HG02678 (cell line): ENCODE results near the gene NKAIN1.
"Not testable (repeated sequence)": the region's sequence is repeated elsewhere in the genome, so short reads cannot be mapped to it uniquely, and the experiment has no call there.

ENCODE experiments used
- ATAC-seq: cut with Tn5 transposase; IDR thresholded peaks from one replicate; pipeline ENCODE4 v1.9.1; 2021; ENCODE audit warnings: mild to moderate bottlenecking, moderate library complexity; ENCODE audit not compliant: unreplicated experiment

The NKAIN1 gene

DNA sequence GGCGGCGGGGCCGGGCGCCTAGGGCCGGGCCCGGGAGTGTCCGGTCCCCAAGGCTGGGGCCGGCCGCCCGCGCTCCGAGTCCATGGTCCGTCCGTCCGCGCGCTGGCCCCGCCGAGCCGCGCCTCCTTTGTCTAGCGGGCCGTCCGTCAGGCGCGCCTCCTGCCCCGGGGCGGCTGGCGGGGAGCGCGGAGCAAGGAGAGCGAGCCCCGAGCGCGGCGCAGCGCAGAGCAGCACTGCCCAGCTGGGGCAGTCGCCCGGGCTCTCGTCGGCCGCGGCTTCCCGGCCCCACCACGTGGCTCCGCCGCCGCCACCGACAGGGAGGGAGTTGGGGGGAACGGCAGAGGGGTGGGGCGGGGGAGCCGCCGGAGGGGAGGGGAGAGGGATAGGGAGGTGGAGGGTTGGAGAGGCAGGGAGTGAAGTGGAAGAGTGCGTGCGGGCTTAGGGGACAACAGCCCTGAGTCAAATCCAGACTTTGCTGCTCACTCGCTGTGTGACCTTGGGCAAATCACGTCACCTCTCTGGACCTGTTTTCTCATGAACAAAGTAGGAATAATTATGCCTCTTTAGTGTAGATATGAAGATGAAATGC lies at the start of gene NKAIN1:
NKAIN1 (minus strand) TSS at position 235 of the 589 bp plus-strand sequence. CDS start 340 bp downstream, outside the sequence.
- no peak for ATAC-seq

DNA sequence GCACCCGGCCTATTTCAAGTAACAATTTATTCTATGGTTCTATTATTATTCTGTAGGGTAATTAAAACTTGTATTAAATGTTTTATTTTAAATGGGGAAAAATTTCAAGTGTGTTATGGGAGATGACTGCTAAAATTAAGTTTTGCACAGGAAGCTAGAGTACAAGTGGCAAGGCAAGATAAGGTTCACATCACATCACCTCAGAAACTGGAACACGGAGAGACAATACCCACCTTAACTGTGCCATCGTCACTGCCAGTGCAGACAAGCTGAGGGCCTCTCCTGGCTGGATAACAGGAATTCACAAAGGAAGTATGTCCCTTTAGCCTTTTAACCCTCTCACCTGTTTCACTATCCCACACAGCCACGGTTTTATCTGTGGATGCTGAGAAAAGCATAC lies 49.3 kb upstream of the NKAIN1 start:
- no peak for ATAC-seq

DNA sequence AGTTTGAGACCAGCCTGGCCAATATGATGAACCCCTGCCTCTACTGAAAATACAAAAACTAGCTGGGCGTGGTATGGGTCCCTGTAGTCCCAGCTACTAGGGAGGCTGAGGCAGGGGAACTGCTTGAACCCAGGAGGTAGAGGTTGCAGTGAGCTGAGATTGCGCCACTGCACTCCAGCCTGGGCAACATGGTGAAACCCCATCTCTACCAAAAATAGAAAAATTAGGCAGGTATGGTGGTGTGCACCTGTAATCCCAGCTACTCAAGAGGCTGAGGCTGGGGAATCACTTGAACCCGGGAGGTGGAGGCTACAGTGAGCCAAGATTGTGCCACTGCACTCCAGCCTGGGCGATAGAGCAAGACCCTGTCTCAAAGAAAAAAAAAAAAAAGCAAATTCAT lies 48.1 kb upstream of the NKAIN1 start:
- not testable (repeated sequence) for ATAC-seq

DNA sequence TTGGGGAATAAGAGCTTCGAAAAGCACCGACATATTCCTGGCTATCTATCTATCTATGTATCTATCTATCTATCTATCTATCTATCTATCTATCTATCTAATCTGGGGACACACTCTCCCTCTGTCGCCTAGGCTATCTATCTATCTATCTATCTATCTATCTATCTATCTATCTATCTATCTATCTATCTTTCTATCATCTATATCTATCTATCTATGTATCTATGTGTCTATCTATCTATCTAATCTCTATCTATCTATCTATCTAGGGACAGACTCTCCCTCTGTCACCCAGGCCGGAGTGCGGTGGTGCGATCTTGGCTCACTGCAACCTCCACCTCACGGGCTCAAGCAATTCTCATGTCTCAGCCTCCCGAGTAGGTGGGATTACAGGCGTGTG lies 42.7 kb upstream of the NKAIN1 start:
- not testable (repeated sequence) for ATAC-seq

DNA sequence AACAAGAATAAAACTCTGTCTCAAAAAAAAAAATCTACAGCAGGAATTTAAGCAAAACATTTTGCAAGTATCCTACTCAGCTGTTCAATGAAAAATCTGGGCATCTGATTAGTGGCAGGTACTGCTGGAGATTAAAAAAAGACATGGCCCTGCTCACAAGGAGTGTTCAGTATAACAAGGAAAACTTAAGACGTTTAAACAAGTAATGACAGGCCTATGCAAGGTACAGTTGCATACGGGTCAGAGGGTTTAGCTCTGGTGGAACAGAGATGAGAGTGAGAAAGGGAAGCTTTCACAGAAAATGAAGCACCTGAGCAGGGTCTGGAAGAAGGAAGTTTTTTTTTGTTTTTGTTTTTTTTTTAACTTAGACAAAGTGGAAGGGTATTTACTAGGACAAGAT lies 33.9 kb upstream of the NKAIN1 start:
- ATAC-seq: no peak

- ATAC-seq: no peak
These were observed 32.7 kb upstream of the NKAIN1 start for GRCh38 chr1:31272369-31272768.

- ATAC-seq: no peak
These were observed 26.9 kb upstream of the NKAIN1 start for GRCh38 chr1:31266547-31266946.

DNA sequence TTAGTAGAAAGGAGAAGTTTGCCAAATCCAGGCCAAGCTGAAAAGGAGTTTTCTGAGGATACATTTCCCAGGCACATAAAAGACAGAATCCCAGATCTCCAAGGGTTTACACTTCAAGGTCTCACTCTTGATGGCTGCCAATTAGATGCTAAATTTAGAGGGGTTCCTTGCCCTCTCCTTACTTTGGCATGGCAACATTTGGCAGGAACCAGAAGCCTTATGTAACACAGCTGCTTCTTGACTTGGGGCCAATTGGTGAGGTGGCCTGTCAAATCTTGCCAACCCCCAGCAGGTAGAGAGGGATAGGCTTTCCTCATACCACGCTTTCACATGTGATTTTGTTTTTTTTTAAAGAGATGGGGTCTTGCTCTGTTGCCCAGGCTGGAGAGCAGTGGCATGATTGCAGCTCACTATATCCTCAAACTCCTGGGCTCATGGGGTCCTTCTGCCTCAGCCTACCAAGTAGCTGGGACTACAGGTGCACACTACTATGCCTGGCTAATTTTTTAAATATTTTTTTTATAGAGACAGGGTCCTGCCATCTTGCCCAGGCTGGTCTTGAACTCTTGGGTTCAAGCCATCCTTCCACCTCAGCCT lies 25.2 kb upstream of the NKAIN1 start:
- no peak for ATAC-seq

DNA sequence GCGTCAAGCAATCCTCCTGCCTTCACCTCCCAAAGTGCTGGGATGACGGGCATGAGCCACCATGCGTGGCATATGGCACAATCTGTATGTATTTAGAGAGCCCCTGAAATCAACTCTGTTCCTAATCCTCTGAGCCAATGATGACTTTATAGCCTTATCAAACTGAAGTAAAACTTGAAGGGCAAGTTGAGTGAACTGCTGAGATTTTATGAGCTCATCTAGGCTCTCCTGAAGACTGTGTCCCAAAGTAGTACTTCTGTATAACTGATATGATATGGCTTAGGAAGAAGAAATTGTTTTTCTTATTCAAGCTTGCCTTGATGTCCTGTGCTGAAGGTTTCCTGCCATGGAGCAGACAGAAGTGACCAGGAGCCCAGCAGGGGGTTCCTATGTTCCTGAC lies 23.7 kb upstream of the NKAIN1 start:
- no peak for ATAC-seq

DNA sequence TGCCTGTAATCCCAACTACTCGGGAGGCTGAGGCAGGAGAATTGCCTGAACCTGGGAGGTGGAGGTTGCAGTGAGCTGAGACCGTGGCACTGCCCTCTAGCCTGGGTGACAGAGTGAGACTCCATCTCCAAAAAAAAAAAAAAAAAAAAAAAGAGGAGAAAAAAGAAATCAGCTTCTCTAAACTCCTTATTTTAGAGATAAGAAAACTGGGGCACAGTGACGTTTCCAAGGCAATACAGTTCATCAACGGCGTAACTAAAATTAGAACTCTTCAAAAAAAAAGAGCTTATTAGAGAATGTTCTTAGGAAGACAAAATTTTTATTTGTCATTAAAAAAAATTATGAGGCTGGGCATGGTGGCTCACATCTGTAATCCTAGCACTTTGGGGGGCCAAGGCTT lies 22.7 kb upstream of the NKAIN1 start:
- ATAC-seq: not testable (repeated sequence)

GRCh38 chr1:31261916-31262315 lies 22.2 kb upstream of the NKAIN1 start:
- no peak for ATAC-seq

- no peak for ATAC-seq
These were observed 20.1 kb upstream of the NKAIN1 start for GRCh38 chr1:31259746-31260145.

- ATAC-seq: no peak
These were observed 18.9 kb upstream of the NKAIN1 start for GRCh38 chr1:31258581-31258980.

- ATAC-seq: no peak
These were observed 17.5 kb upstream of the NKAIN1 start for GRCh38 chr1:31257213-31257612.

DNA sequence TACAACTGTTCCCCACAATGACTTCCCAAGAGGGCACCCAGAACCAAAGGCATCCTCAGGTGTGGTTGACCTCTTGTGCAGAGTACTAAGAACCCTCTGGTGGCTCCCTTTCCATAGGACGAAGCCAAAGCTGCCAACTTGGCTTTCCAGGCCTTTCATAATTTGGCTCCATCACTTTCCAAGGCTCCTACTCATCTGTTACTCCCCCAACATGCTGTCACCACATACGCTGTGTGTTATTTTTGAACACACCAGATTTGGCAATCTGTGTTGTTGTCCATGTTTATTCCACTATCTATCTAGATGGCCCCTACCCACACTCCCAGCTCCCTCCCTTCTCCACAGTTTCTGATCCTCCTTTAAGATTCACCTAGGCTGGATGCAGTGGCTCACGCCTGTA lies 10.2 kb upstream of the NKAIN1 start:
- no peak for ATAC-seq

DNA sequence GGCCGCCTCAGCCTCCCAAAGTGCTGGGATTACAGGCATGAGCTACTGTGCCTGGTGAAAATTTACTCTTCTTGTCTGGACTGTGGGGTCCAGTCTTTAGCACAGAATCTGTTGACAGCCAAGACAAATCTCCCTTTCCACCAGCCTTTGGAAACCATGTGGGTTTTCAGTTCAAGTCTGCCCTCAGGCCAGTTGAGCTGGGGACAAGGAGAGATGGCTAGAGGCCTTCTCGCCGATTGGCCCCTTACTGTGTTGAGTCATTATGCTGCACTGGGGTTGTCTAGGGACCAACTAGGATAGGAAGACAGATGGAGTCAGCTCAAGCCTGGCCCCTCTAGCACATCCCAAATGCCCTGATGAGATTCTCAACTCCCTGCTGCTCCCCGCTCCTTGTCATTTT lies 8.6 kb upstream of the NKAIN1 start:
- no peak for ATAC-seq

- no peak for ATAC-seq
These were observed 4.6 kb upstream of the NKAIN1 start for GRCh38 chr1:31244326-31244725.

DNA sequence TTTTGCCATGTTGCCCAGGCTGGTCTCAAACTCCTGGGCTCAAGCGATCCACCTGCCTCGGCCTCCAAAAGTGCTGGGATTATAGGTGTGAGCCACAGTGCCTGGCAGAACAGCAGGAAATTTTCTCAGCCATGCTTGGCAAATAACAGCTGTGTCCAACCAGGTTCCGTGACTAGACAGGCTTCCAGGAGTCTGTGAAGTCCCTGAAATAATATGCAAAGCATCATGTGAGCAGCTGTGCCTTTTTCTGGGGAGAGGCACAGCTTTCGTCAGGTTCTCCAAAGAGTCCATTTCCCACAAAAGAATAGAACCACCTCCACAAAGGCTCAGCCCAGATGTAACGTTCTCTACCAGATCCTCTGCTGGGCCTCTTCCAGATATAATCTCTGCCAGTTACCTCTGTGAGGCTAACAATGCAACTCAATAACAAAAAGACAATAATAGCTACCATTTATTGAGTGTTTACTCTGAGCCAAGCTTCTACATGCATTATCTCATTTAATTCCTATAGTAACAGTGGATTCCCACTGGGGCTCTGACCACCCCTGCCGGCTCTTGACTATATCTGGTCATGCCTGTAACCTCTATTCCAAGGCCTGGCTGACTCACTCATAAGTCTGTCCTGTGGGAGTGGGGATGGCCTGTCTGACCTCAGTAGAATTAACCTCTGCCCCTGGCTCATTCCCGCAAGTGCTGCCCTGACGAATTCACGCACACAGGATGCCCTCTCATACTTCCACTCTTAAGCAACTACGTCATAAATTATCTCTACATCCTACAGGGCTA lies 4.0 kb upstream of the NKAIN1 start:
- ATAC-seq: no peak

GRCh38 chr1:31241321-31241720 lies 1.6 kb upstream of the NKAIN1 start:
- no peak for ATAC-seq

DNA sequence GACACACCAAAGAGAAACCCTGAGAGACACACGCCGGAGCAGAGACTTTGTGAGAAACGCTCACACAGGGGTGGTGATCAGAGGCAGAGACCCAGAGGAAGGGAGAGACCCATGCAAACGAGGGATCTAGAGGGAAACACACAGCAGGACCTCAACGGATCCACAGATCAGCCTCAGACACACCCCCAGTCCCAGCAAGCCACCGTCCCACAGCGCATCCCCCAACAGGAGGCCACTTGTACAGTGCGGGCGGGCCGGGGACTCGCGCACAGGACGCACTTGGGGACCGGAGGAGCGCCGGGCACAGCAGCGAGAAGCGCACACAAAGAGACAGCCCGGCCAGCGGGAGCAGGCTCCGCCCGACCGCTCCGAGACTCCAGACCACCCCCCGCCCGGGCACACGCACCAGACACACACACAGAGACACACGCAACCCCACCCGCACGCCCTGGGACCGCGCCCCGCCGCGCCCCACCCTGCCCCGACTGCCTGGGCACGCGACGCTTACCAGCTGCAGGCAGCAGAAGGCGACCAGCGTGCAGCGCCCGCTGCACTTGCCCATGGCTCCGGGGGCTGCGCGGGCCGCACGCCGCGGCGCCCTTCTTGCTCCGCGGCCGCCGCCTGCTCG lies 587 bp downstream of the NKAIN1 start:
- ATAC-seq: no peak

GRCh38 chr1:31238612-31238985 lies 1.1 kb downstream of the NKAIN1 start:
- ATAC-seq: no peak

DNA sequence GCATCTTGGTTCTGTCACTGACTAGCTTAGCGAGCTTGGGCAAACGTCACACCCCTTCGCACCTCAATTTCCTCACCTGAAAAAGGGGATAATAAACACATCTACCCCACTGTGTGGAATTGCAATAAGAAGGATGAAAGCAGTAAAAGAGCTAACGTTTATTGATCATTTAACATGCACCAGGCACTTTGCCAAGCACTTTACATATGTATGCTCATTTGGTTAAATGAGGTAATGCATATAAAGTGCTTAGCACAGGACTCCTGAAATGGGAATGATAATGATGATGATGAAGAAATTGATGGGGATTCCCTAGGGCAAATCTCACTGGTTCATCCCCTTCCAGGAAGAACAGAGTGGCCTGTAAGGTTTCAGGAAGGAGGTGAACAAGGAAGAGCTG lies 4.8 kb downstream of the NKAIN1 start:
- ATAC-seq: no peak
